Mesenchymal stem cell (in vitro differentiated cells and primary cell): ENCODE results near the gene PIN4.
"Not testable (repeated sequence)": the region's sequence is repeated elsewhere in the genome, so short reads cannot be mapped to it uniquely, and the experiment has no call there.

ENCODE experiments used
- DNase-seq: peaks from one replicate; pipeline ENCODE4 v3.0.0-alpha.2; 2013
- H2AFZ ChIP-seq: one replicate; pipeline ENCODE4 v1.6.1; 2013; ENCODE audit warnings: low read depth, mild to moderate bottlenecking, control low read depth, inconsistent platforms, low read length, moderate library complexity
- H2AK5ac ChIP-seq: 2 replicates; pipeline ENCODE4 v1.6.1; 2013; ENCODE audit warnings: low read length, moderate library complexity, mild to moderate bottlenecking, inconsistent platforms; ENCODE audit not compliant: severe bottlenecking
- H2BK120ac ChIP-seq: one replicate; pipeline ENCODE4 v1.6.1; 2013; ENCODE audit warnings: low read depth, mild to moderate bottlenecking, inconsistent platforms, low read length, moderate library complexity
- H2BK12ac ChIP-seq, 2 experiments: one replicate each; pipeline ENCODE4 v1.6.1; 2013; ENCODE audit warnings: inconsistent platforms in 2 of 2, low read length in 2 of 2, mild to moderate bottlenecking in 2 of 2, moderate library complexity in 2 of 2, control low read depth in 1 of 2
- H2BK15ac ChIP-seq: one replicate; pipeline ENCODE4 v1.6.1; 2013; ENCODE audit warnings: mild to moderate bottlenecking, low read depth, inconsistent platforms; ENCODE audit not compliant: poor library complexity, severe bottlenecking
- H2BK5ac ChIP-seq: 2 replicates; pipeline ENCODE4 v1.6.1; 2013; ENCODE audit warnings: low read depth, mild to moderate bottlenecking, low read length, control low read depth, inconsistent platforms; ENCODE audit not compliant: poor library complexity, severe bottlenecking
- H3K14ac ChIP-seq, 2 experiments: one replicate each; pipeline ENCODE4 v1.6.1; 2013; ENCODE audit warnings: inconsistent platforms in 2 of 2, low read length in 2 of 2, control low read depth in 1 of 2, mild to moderate bottlenecking in 1 of 2, moderate library complexity in 1 of 2
- H3K18ac ChIP-seq, 2 experiments: one replicate each; pipeline ENCODE4 v1.6.1; 2013; ENCODE audit warnings: inconsistent platforms in 2 of 2, low read length in 2 of 2, control low read depth in 1 of 2, low read depth in 1 of 2, mild to moderate bottlenecking in 1 of 2
- H3K23ac ChIP-seq, 2 experiments: one replicate each; pipeline ENCODE4 v1.6.1; 2013; ENCODE audit warnings: inconsistent platforms in 2 of 2, low read length in 2 of 2, mild to moderate bottlenecking in 2 of 2, moderate library complexity in 2 of 2, control low read depth in 1 of 2
- H3K27ac ChIP-seq: 2 replicates; pipeline ENCODE4 v1.5.1; 2013; ENCODE audit warnings: mild to moderate bottlenecking, moderate library complexity, low read length, control low read depth, inconsistent platforms; ENCODE audit not compliant: poor library complexity, severe bottlenecking
- H3K27me3 ChIP-seq, 2 experiments: 2 replicates each; pipeline versions ENCODE4 v1.6.1 to v1.7.0; 2013; ENCODE audit warnings: low read length in 2 of 2, mild to moderate bottlenecking in 2 of 2, moderate library complexity in 2 of 2, control low read depth in 1 of 2, inconsistent platforms in 1 of 2; ENCODE audit not compliant: control insufficient read depth in 1 of 2, insufficient read depth in 1 of 2
- H3K36me3 ChIP-seq, 2 experiments: 2 replicates each; pipeline versions ENCODE4 v1.6.1 to v1.7.0; 2013; ENCODE audit warnings: low read length in 2 of 2, control low read depth in 1 of 2, inconsistent platforms in 1 of 2, low read depth in 1 of 2, mild to moderate bottlenecking in 1 of 2; ENCODE audit not compliant: insufficient read depth in 2 of 2, control insufficient read depth in 1 of 2
- H3K4ac ChIP-seq, 2 experiments: one replicate each; pipeline ENCODE4 v1.6.1; 2013; ENCODE audit warnings: inconsistent platforms in 2 of 2, low read length in 2 of 2, mild to moderate bottlenecking in 2 of 2, moderate library complexity in 2 of 2, control low read depth in 1 of 2, low read depth in 1 of 2
- H3K4me1 ChIP-seq: 2 replicates; pipeline ENCODE4 v1.6.1; 2013; ENCODE audit warnings: low read depth, low read length, control low read depth; ENCODE audit not compliant: control insufficient read depth, insufficient read depth
- H3K4me2 ChIP-seq: 2 replicates; pipeline ENCODE4 v1.6.1; 2013; ENCODE audit warnings: low read length, mild to moderate bottlenecking, inconsistent platforms; ENCODE audit not compliant: poor library complexity, severe bottlenecking
- H3K4me3 ChIP-seq, 2 experiments: 2 replicates each; pipeline versions ENCODE4 v1.5.1 to v1.7.0; 2013; ENCODE audit warnings: low read length in 2 of 2, mild to moderate bottlenecking in 2 of 2, control low read depth in 1 of 2, low read depth in 1 of 2; ENCODE audit not compliant: insufficient read depth in 1 of 2
- H3K79me1 ChIP-seq: replicated peaks from 2 replicates; pipeline ENCODE4 v1.6.1; 2013; ENCODE audit warnings: mild to moderate bottlenecking, control low read depth, low read length, inconsistent platforms; ENCODE audit not compliant: poor library complexity, severe bottlenecking
- H3K9ac ChIP-seq: 2 replicates; pipeline ENCODE4 v1.7.0; 2013; ENCODE audit warnings: mild to moderate bottlenecking, low read length, moderate library complexity
- H3K9me3 ChIP-seq: 2 replicates; pipeline ENCODE4 v1.7.0; 2013; ENCODE audit warnings: mild to moderate bottlenecking, low read length; ENCODE audit not compliant: control insufficient read depth
- H4K8ac ChIP-seq: one replicate; pipeline ENCODE4 v1.6.1; 2013; ENCODE audit warnings: inconsistent platforms, mild to moderate bottlenecking, low read length, moderate library complexity
- H4K91ac ChIP-seq: one replicate; pipeline ENCODE4 v1.6.1; 2013; ENCODE audit warnings: mild to moderate bottlenecking, low read length, inconsistent platforms
- WGBS: methylation state at CpG from one replicate; pipeline ENCODE4 v1.1.7; 2013; ENCODE audit warnings: mixed read lengths; 5-methylcytosine and 5-hydroxymethylcytosine counted together

Gene PIN4

GRCh38 chrX:72207366-72207765 lies 25.8 kb downstream of the PIN4 start:
- H3K18ac ChIP-seq = no peak overlapping the region
- WGBS = 98% methylated on average over 4 of the region's 4 CpGs
- peaks cover 0 to 30% of the 10 kb centered on the region in 2 experiments for H3K27me3 ChIP-seq
- H3K79me1 ChIP-seq = peaks cover 11% of the 10 kb centered on the region
- H4K91ac ChIP-seq = no peak overlapping the region
- H4K8ac ChIP-seq = no peak overlapping the region
- no peak overlapping the region for H2BK120ac ChIP-seq
- no peak overlapping the region for H2AK5ac ChIP-seq
- H3K4me1 ChIP-seq = no peaks in the 10 kb centered on the region
- H3K9me3 ChIP-seq = no peaks in the 10 kb centered on the region
- no peak overlapping the region for H2BK12ac ChIP-seq
- H3K27ac ChIP-seq = no peak overlapping the region
- no peak overlapping the region for H3K4me2 ChIP-seq
- no peak overlapping the region for H2BK5ac ChIP-seq
- no peak overlapping the region for H3K4ac ChIP-seq
- H3K14ac ChIP-seq = no peak overlapping the region
- peaks cover 2 to 21% of the 10 kb centered on the region in 2 experiments for H3K36me3 ChIP-seq
- H3K9ac ChIP-seq = no peak overlapping the region
- H2BK15ac ChIP-seq = no peak overlapping the region
- DNase-seq = no peak
- no peak overlapping the region for H3K23ac ChIP-seq
- no peak overlapping the region for H2AFZ ChIP-seq
- no peak overlapping the region for H3K4me3 ChIP-seq

DNA sequence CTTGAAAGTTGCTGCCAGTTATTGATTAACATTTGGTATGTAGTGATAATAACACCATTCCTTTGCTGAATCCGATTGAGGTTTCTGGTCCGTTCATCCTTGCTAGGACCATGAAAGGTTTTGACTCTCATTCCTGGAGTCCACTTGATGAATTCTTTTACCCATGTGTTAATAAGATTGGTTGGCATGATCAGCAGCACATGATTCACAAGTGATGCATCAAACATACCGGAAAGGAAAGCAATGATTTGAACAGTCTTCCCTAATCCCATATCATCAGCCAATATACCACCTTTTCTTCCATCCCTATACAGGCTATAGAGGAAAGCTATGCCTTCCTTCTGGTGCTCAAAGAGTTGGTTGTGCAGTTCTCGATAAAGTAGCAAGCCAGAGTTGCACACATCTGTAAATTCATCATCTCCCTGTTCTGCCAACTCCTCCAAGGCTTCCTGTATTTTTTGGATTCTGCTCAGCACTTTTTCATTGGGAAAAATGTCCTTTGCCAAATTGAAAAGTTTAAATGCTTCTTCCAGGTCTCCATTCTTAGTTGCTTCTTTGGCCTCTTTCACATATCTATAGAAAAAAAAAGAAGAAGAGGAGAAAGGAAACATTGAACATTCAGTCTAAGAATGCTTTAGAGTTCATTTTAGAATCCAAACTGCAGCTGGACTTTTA lies 26.7 kb downstream of the PIN4 start:
- no peaks in the 10 kb centered on the region for H3K4me1 ChIP-seq
- peak overlapping the region; percentile 74 for H3K27ac ChIP-seq
- H2BK5ac ChIP-seq = no peak overlapping the region
- H2AK5ac ChIP-seq = no peak overlapping the region
- no peak overlapping the region for H3K14ac ChIP-seq
- H2AFZ ChIP-seq = no peak overlapping the region
- H4K91ac ChIP-seq = no peak overlapping the region
- no peak overlapping the region for H4K8ac ChIP-seq
- H3K9me3 ChIP-seq = no peaks in the 10 kb centered on the region
- 96% methylated on average over 4 of the region's 4 CpGs for WGBS
- DNase-seq = no peak
- no peak overlapping the region for H2BK12ac ChIP-seq
- no peak overlapping the region for H3K18ac ChIP-seq
- no peak overlapping the region for H3K23ac ChIP-seq
- H2BK120ac ChIP-seq = no peak overlapping the region
- peak overlapping the region in 1 of 2 experiments; percentile 26 for H3K4me3 ChIP-seq
- no peak overlapping the region for H2BK15ac ChIP-seq
- H3K27me3 ChIP-seq = peaks cover 0 to 27% of the 10 kb centered on the region in 2 experiments
- no peak overlapping the region for H3K4me2 ChIP-seq
- no peak overlapping the region for H3K4ac ChIP-seq
- H3K79me1 ChIP-seq = peaks cover 11% of the 10 kb centered on the region
- peaks cover 2 to 18% of the 10 kb centered on the region in 2 experiments for H3K36me3 ChIP-seq
- no peak overlapping the region for H3K9ac ChIP-seq

GRCh38 chrX:72216973-72217372 lies 35.4 kb downstream of the PIN4 start:
- Histone ChIP-seq H2BK12ac (no peak overlapping the region), H3K9ac (no peak overlapping the region), H3K4me1 (no peaks in the 10 kb centered on the region), H2AFZ (no peak overlapping the region), H3K79me1 (peaks cover 6% of the 10 kb centered on the region), H3K27me3 (peaks cover 0 to 25% of the 10 kb centered on the region in 2 experiments), H4K8ac (no peak overlapping the region), H4K91ac (no peak overlapping the region), H3K4ac (no peak overlapping the region), H2BK120ac (no peak overlapping the region), H3K36me3 (no peaks in the 10 kb centered on the region), H3K9me3 (no peaks in the 10 kb centered on the region), H3K4me2 (no peak overlapping the region), H3K4me3 (no peak overlapping the region), H2BK15ac (no peak overlapping the region), H3K14ac (no peak overlapping the region), H3K23ac (no peak overlapping the region), H2BK5ac (no peak overlapping the region), H2AK5ac (no peak overlapping the region), H3K18ac (no peak overlapping the region), H3K27ac (no peak overlapping the region)
- WGBS = 29% methylated on average over 1 of the region's 1 CpG
- DNase-seq = no peak

DNA sequence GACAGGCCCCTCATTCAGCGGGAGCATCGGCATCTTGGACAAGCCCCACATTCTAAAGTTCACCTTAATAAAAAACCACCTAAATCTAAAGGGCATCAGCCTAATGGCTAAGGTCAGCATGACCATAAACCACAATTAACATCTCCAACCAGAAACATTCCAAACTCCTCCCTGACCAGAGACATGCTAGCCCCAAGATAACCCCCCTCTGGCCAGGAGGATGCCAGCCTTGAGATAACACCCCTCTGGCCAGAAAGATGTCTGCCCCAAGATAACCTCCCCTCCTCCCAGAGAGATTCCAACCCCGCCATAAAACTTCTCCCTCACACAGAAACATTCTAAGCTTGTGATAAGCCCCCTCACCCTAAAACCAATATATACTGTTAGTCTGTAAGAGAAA lies 38.8 kb downstream of the PIN4 start:
- WGBS = 97% methylated on average over 3 of the region's 3 CpGs
- not testable (repeated sequence) for H3K36me3 ChIP-seq, H2BK12ac ChIP-seq

More for the DNA sequence above, 38.8 kb downstream of the PIN4 start:
- not testable (repeated sequence) for H3K27ac ChIP-seq, H4K91ac ChIP-seq, H3K14ac ChIP-seq, H3K9me3 ChIP-seq, DNase-seq, H3K4me3 ChIP-seq, H4K8ac ChIP-seq, H2BK15ac ChIP-seq, H3K9ac ChIP-seq, H2BK120ac ChIP-seq, H3K4me1 ChIP-seq, H3K79me1 ChIP-seq, H3K4me2 ChIP-seq, H3K18ac ChIP-seq, H3K23ac ChIP-seq, H2AK5ac ChIP-seq, H3K4ac ChIP-seq, H2BK5ac ChIP-seq, H2AFZ ChIP-seq
- H3K27me3 ChIP-seq = peaks cover 0 to 28% of the 10 kb centered on the region in 2 experiments
